K562 (cell line): ENCODE data around the gene PRSS21. TPM values are rescaled to one million over a fixed set of nuclear protein-coding genes. Genes with fewer than 3 reads are reported as not detected.

ENCODE experiments used
- BMI1 ChIP-seq: fragments of 150-350 bp; IDR thresholded peaks from 2 replicates; pipeline ENCODE4 v1.6.1; 2014; ENCODE audit warnings: low read length
- FOSL1 ChIP-seq: fragments of 200-800 bp; sonication (Bioruptor generic); conservative IDR thresholded peaks from 2 replicates; pipeline ENCODE4 v1.6.1; 2016; ENCODE audit warnings: missing genetic modification characterization, missing compliant biosample characterization
- GMEB1 ChIP-seq: fragments of 250-450 bp; sonication (Bioruptor Pico); IDR thresholded peaks from 2 replicates; pipeline ENCODE4 v1.4.0; 2020; ENCODE audit warnings: mild to moderate bottlenecking
- NELFE ChIP-seq: IDR thresholded peaks from 2 replicates; pipeline ENCODE4 v1.6.1; 2011; ENCODE audit warnings: mild to moderate bottlenecking; ENCODE audit not compliant: insufficient read depth, insufficient read length
- NR1H2 ChIP-seq: sonication (generic); formaldehyde crosslinking; IDR thresholded peaks from 2 replicates; pipeline ENCODE4 v1.4.0; 2020; ENCODE audit warnings: mild to moderate bottlenecking, missing genetic modification reagents
- POLR2AphosphoS2 ChIP-seq: IDR thresholded peaks from 2 replicates; pipeline ENCODE4 v1.6.1; 2012; ENCODE audit warnings: low read length, improper control_type of control experiment
- POLR2AphosphoS5 ChIP-seq: IDR thresholded peaks from 2 replicates; pipeline ENCODE4 v1.6.1; 2011; ENCODE audit warnings: mild to moderate bottlenecking, low read depth, low read length, moderate library complexity; ENCODE audit not compliant: control insufficient read depth, insufficient read depth
- RBFOX2 ChIP-seq: fragments of 200-400 bp; formaldehyde crosslinking; IDR thresholded peaks from 2 replicates; pipeline ENCODE4 v1.6.1; 2017; ENCODE audit warnings: low read depth, mild to moderate bottlenecking, low read length, moderate library complexity
- SMARCC2 ChIP-seq: fragments of 450-650 bp; IDR thresholded peaks from 2 replicates; pipeline ENCODE4 v1.6.1; 2017; ENCODE audit warnings: antibody characterized with exemption, moderate library complexity, mild to moderate bottlenecking, low read depth
- U2AF1 ChIP-seq: fragments of 200-400 bp; formaldehyde crosslinking; optimal IDR thresholded peaks from 2 replicates; pipeline ENCODE3; 2017; ENCODE audit warnings: mild to moderate bottlenecking, low read depth, low read length, moderate library complexity
- ZBTB9 ChIP-seq: fragments of 450-650 bp; formaldehyde crosslinking; IDR thresholded peaks from 2 replicates; pipeline ENCODE4 v1.4.0; 2020; ENCODE audit warnings: mild to moderate bottlenecking, moderate library complexity
- ZNF184 ChIP-seq: sonication (generic); formaldehyde crosslinking; IDR thresholded peaks from 2 replicates; pipeline ENCODE4 v1.5.0; 2020; ENCODE audit warnings: missing genetic modification reagents
- ZNF277 ChIP-seq: fragments of 250-450 bp; sonication (Bioruptor Pico); IDR thresholded peaks from 2 replicates; pipeline ENCODE4 v1.8.0; 2022; ENCODE audit warnings: inconsistent platforms, mild to moderate bottlenecking, moderate library complexity, borderline replicate concordance
- ZNF507 ChIP-seq: conservative IDR thresholded peaks from 2 replicates; pipeline ENCODE4 v1.6.1; 2017; ENCODE audit warnings: missing genetic modification characterization, missing compliant biosample characterization
- ZNF75A ChIP-seq: fragments of 450-650 bp; formaldehyde crosslinking; IDR thresholded peaks from 2 replicates; pipeline ENCODE4 v1.4.0; 2020; ENCODE audit warnings: mild to moderate bottlenecking
- polyA plus RNA-seq, 8 experiments: library from polyadenylated mRNA; depleted of rRNA in 4 of 8; stranded (reverse) in 5 of 8; unstranded in 3 of 8; fragments of >200 nt; fragmentation: Nextera tagmentation in 2 of 8; fragmentation: Illumina TruSeq in 1 of 8; extraction: Ambion mirVana in 2 of 8; extraction: Trizol in 1 of 8; gene quantifications; 2 replicates each; pipeline versions ENCODE4 v1.2.1 to v1.2.3, GENCODE V29; 2011 to 2014; ENCODE audit warnings: inconsistent platforms in 1 of 8, missing spikeins in 1 of 8
- total RNA-seq, 7 experiments: library from RNA; depleted of rRNA in 6 of 7; stranded (reverse); fragments of >200 nt in 6 of 7; fragmentation: Illumina TruSeq in 2 of 7; extraction: Trizol in 2 of 7; gene quantifications; 2 replicates each; pipeline versions ENCODE4 v1.2.1 to v1.2.3, GENCODE V29; 2011 to 2021; ENCODE audit warnings: low replicate concordance in 1 of 7

Gene PRSS21
- total and polyA plus RNA-seq, 9 of the 15 experiments (the other 6 are each of a cell fraction or from before 2014, with no cell fraction given): 12.1 to 121 (median 61.3) TPM

- no peak for TF ChIP-seq GMEB1 (CRISPR knock-in tag)
- TF ChIP-seq ZNF507: no peak
- TF ChIP-seq POLR2AphosphoS5: peak; percentile 57; the same call in 1 of the 2 replicates
- TF ChIP-seq NELFE: no peak
- TF ChIP-seq NR1H2 (CRISPR knock-in tag): no peak
- 0 out of 2 replicates have a peak, but pooled peaks have one; percentile 25 for TF ChIP-seq POLR2AphosphoS2
- TF ChIP-seq ZNF184: no peak
- no peak for TF ChIP-seq ZBTB9 (CRISPR knock-in tag)
- no peak for TF ChIP-seq ZNF75A
- no peak for TF ChIP-seq SMARCC2
- TF ChIP-seq BMI1: no peak
- TF ChIP-seq FOSL1: no peak
- no peak for TF ChIP-seq U2AF1
- peak; percentile 63 for TF ChIP-seq RBFOX2
- no peak for TF ChIP-seq ZNF277 (CRISPR knock-in tag)
Measured at GRCh38 chr16:2771496-2772402, 45.3 kb upstream of the PRSS21 start (continued).
